KMS-11 (cell line): ENCODE measurements around the gene CYBRD1.

Experiments
- H2AFZ ChIP-seq: fragments of 200-600 bp; sonication (generic); 2 replicates; pipeline ENCODE4 v1.6.1; 2016; ENCODE audit warnings: antibody characterized with exemption, mixed run types, low read depth
- H3K27ac ChIP-seq: fragments of 200-600 bp; sonication (generic); 2 replicates; pipeline ENCODE4 v1.6.1; 2016; ENCODE audit warnings: mild to moderate bottlenecking, mixed run types
- H3K27me3 ChIP-seq: fragments of 200-600 bp; sonication (generic); 2 replicates; pipeline ENCODE4 v1.6.1; 2017; ENCODE audit warnings: mild to moderate bottlenecking, low read depth, mixed run types, moderate library complexity; ENCODE audit not compliant: insufficient read depth
- H3K36me3 ChIP-seq: fragments of 200-600 bp; sonication (generic); 2 replicates; pipeline ENCODE4 v1.6.1; 2017; ENCODE audit warnings: mild to moderate bottlenecking, mixed run types; ENCODE audit not compliant: insufficient read depth
- H3K4me1 ChIP-seq: fragments of 200-600 bp; sonication (generic); 2 replicates; pipeline ENCODE4 v1.6.1; 2016; ENCODE audit warnings: mild to moderate bottlenecking, low read depth, mixed run types; ENCODE audit not compliant: poor library complexity, severe bottlenecking
- H3K4me2 ChIP-seq: fragments of 200-600 bp; sonication (generic); 2 replicates; pipeline ENCODE4 v1.7.0; 2016; ENCODE audit warnings: mild to moderate bottlenecking, mixed run types
- H3K4me3 ChIP-seq: fragments of 200-600 bp; sonication (generic); IDR thresholded peaks from 2 replicates; pipeline ENCODE4 v1.6.1; 2017; ENCODE audit warnings: low read depth, low read length, mixed read lengths; ENCODE audit not compliant: insufficient read depth
- H3K79me2 ChIP-seq: fragments of 200-600 bp; sonication (generic); 2 replicates; pipeline ENCODE4 v1.6.1; 2016; ENCODE audit warnings: low read depth, mixed run types; ENCODE audit not compliant: insufficient read depth
- H3K9ac ChIP-seq: fragments of 200-600 bp; sonication (generic); 2 replicates; pipeline ENCODE4 v1.6.1; 2016; ENCODE audit warnings: mild to moderate bottlenecking, mixed run types
- H4K20me1 ChIP-seq: fragments of 200-600 bp; sonication (generic); 2 replicates; pipeline ENCODE4 v1.6.1; 2016; ENCODE audit warnings: mild to moderate bottlenecking, mixed run types; ENCODE audit not compliant: insufficient read depth
- CTCF ChIP-seq: fragments of 200-600 bp; sonication (generic); conservative IDR thresholded peaks from 2 replicates; pipeline ENCODE4 v1.6.1; 2017; ENCODE audit warnings: low read depth, mild to moderate bottlenecking, antibody characterized with exemption, low read length, moderate library complexity, mixed read lengths

Gene CYBRD1

GRCh38 chr2:171550613-171551012 lies 28.3 kb downstream of the CYBRD1 start:
- Histone ChIP-seq H3K9ac (no peak overlapping the region), H3K27ac (no peak overlapping the region), H4K20me1 (no peaks in the 10 kb centered on the region), H2AFZ (no peak overlapping the region), H3K4me2 (no peak overlapping the region), H3K36me3 (no peaks in the 10 kb centered on the region), H3K4me3 (no peak overlapping the region), H3K79me2 (no peaks in the 10 kb centered on the region), H3K27me3 (no peaks in the 10 kb centered on the region), H3K4me1 (peaks cover 3% of the 10 kb centered on the region)
- no peak for TF ChIP-seq CTCF

- Histone ChIP-seq H3K9ac (no peak overlapping the region), H2AFZ (no peak overlapping the region), H3K4me3 (no peak overlapping the region), H3K4me1 (peaks cover 3% of the 10 kb centered on the region), H3K27me3 (no peaks in the 10 kb centered on the region), H3K79me2 (no peaks in the 10 kb centered on the region), H3K27ac (no peak overlapping the region), H4K20me1 (no peaks in the 10 kb centered on the region), H3K4me2 (no peak overlapping the region), H3K36me3 (no peaks in the 10 kb centered on the region)
- no peak for TF ChIP-seq CTCF
Measured at GRCh38 chr2:171551836-171552235, 29.6 kb downstream of the CYBRD1 start.

GRCh38 chr2:171553236-171553635 lies 31.0 kb downstream of the CYBRD1 start:
- H3K4me3 ChIP-seq = no peak overlapping the region

GRCh38 chr2:171553858-171554257 lies 31.6 kb downstream of the CYBRD1 start:
- no peaks in the 10 kb centered on the region for H3K27me3 ChIP-seq
- H3K4me1 ChIP-seq = peaks cover 3% of the 10 kb centered on the region
- no peak overlapping the region for H3K27ac ChIP-seq
- no peak overlapping the region for H3K4me3 ChIP-seq
- peak overlapping the region; percentile 81 for H2AFZ ChIP-seq
- H3K36me3 ChIP-seq = no peaks in the 10 kb centered on the region; the same call in 1 of the 2 replicates
- no peaks in the 10 kb centered on the region for H4K20me1 ChIP-seq
- TF ChIP-seq CTCF = no peak
- no peaks in the 10 kb centered on the region for H3K79me2 ChIP-seq
- peak overlapping the region; percentile 19; the same call in 1 of the 2 replicates for H3K4me2 ChIP-seq
- H3K9ac ChIP-seq = no peak overlapping the region

More at GRCh38 chr2:171553236-171553635, 31.0 kb downstream of the CYBRD1 start:
- TF ChIP-seq CTCF = no peak
- Histone ChIP-seq H3K27me3 (no peaks in the 10 kb centered on the region), H3K9ac (no peak overlapping the region), H4K20me1 (no peaks in the 10 kb centered on the region), H3K79me2 (no peaks in the 10 kb centered on the region), H3K27ac (no peak overlapping the region), H2AFZ (no peak overlapping the region), H3K4me1 (peaks cover 3% of the 10 kb centered on the region), H3K4me2 (no peak overlapping the region), H3K36me3 (no peaks in the 10 kb centered on the region; the same call in 1 of the 2 replicates)
